Glutamatergic neuron (in vitro differentiated cells): ENCODE results near the gene HSD17B12. TPM values are rescaled to one million over a fixed set of nuclear protein-coding genes. Genes with fewer than 3 reads are reported as not detected.

Experiments used
- DNase-seq: peaks from one replicate; pipeline ENCODE4 v3.0.0; 2022
- H3K27ac Mint-ChIP-seq: one replicate; pipeline ENCODE4 v1.8.0; 2020; ENCODE audit warnings: mild to moderate bottlenecking, mixed read lengths, inconsistent platforms; ENCODE audit not compliant: unreplicated experiment
- H3K27me3 Mint-ChIP-seq: one replicate; pipeline ENCODE4 v1.8.0; 2020; ENCODE audit warnings: mild to moderate bottlenecking, moderate library complexity, mixed read lengths, inconsistent platforms; ENCODE audit not compliant: unreplicated experiment
- H3K36me3 Mint-ChIP-seq: one replicate; pipeline ENCODE4 v1.8.0; 2020; ENCODE audit warnings: mild to moderate bottlenecking, mixed read lengths, inconsistent platforms; ENCODE audit not compliant: unreplicated experiment
- H3K4me1 Mint-ChIP-seq: one replicate; pipeline ENCODE4 v1.8.0; 2020; ENCODE audit warnings: mild to moderate bottlenecking, low read depth, mixed read lengths, inconsistent platforms; ENCODE audit not compliant: unreplicated experiment
- H3K4me3 Mint-ChIP-seq: one replicate; pipeline ENCODE4 v1.8.0; 2020; ENCODE audit warnings: mild to moderate bottlenecking, mixed read lengths, inconsistent platforms; ENCODE audit not compliant: unreplicated experiment
- H3K9me3 Mint-ChIP-seq: one replicate; pipeline ENCODE4 v1.8.0; 2020; ENCODE audit warnings: mild to moderate bottlenecking, moderate library complexity, mixed read lengths, inconsistent platforms; ENCODE audit not compliant: unreplicated experiment
- total RNA-seq: library from RNA; stranded (reverse); fragmentation: NEBNext Ultra II Directional; extraction: Animal tissue kit (Norgen Biotek cat#: 25700); gene quantifications from one replicate; pipeline ENCODE4 v1.2.1, GENCODE V29; 2021; ENCODE audit not compliant: unreplicated experiment
- TF ChIP-seq, protein P1 (sequence below): fragments of 200-600 bp; sonication (generic); IDR thresholded peaks from one replicate; pipeline ENCODE4 v1.5.0; 2021; ENCODE audit not compliant: partially characterized antibody, unreplicated experiment

HSD17B12 gene
- total RNA-seq, 1 donor from 2014 or later = 140 TPM

DNA sequence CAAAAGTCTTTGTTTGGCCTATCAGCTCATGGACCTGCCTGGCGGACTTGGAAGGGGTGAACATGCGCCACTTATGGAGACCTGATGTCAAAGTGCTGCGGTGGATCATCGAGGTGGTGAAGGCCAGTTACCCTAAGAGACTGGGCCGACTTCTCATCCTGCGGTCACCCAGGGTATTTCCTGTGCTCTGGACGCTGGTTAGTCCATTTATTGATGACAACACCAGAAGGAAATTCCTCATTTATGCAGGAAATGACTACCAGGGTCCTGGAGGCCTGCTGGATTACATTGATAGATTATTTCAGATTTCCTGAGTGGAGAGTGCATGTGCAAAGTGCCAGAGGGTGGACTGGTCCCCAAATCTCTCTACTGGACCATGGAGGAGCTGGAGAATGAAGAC is 218.0 kb downstream of the HSD17B12 start:
- H3K27ac Mint-ChIP-seq = no peak overlapping the region

DNA sequence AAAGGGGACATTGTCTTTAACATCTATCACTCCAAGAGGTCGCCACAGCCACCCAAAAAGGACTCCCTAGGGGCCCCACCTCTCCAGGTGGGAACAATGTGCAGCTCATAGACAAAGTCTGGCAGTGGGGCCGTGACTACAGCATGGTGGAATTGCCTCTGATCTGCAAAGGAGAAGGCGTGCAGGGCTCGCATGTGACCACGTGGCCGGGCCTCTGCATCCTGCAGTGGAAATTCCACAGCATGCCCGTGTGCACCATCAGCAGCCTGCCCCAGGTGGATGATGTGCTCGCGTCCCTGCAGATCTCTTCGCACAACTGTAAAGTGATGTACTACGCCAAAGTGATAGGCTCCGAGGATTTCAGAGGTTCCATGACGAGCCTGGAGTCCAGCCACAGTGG is 218.6 kb downstream of the HSD17B12 start:
- Mint-ChIP-seq H3K36me3 (peaks cover 29% of the 10 kb centered on the region), H3K9me3 (no peaks in the 10 kb centered on the region)

More for the DNA sequence above, 218.0 kb downstream of the HSD17B12 start:
- DNase-seq = no peak
- TF ChIP-seq, protein P1, sequence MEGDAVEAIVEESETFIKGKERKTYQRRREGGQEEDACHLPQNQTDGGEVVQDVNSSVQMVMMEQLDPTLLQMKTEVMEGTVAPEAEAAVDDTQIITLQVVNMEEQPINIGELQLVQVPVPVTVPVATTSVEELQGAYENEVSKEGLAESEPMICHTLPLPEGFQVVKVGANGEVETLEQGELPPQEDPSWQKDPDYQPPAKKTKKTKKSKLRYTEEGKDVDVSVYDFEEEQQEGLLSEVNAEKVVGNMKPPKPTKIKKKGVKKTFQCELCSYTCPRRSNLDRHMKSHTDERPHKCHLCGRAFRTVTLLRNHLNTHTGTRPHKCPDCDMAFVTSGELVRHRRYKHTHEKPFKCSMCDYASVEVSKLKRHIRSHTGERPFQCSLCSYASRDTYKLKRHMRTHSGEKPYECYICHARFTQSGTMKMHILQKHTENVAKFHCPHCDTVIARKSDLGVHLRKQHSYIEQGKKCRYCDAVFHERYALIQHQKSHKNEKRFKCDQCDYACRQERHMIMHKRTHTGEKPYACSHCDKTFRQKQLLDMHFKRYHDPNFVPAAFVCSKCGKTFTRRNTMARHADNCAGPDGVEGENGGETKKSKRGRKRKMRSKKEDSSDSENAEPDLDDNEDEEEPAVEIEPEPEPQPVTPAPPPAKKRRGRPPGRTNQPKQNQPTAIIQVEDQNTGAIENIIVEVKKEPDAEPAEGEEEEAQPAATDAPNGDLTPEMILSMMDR = no peak
- peaks cover 29% of the 10 kb centered on the region for H3K36me3 Mint-ChIP-seq
- peaks cover 4% of the 10 kb centered on the region for H3K4me1 Mint-ChIP-seq
- H3K27me3 Mint-ChIP-seq = peaks cover 1% of the 10 kb centered on the region
- no peak overlapping the region for H3K4me3 Mint-ChIP-seq
- no peaks in the 10 kb centered on the region for H3K9me3 Mint-ChIP-seq

DNA sequence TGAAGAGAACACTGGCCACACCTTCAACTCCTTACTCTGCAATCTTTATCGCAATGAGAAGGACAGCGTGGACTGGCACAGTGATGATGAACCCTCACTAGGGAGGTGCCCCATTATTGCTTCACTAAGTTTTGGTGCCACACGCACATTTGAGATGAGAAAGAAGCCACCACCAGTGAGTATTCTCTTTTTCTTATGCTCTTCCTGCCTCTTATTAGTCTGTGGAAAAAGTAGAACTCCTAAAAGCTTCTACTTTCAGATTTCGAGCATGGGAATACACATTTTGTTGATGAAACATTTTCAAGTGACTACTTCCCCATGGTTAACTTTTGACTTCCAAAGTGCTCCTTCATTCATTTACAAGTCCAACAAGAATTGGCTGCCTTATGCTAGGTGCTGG is 221.0 kb downstream of the HSD17B12 start:
- H3K4me1 Mint-ChIP-seq = peaks cover 22% of the 10 kb centered on the region
- H3K36me3 Mint-ChIP-seq = peaks cover 15% of the 10 kb centered on the region
- TF ChIP-seq, protein P1 = no peak
- no peak overlapping the region for H3K27ac Mint-ChIP-seq
- peaks cover 1% of the 10 kb centered on the region for H3K27me3 Mint-ChIP-seq
- H3K9me3 Mint-ChIP-seq = no peaks in the 10 kb centered on the region
- DNase-seq = no peak
- H3K4me3 Mint-ChIP-seq = no peak overlapping the region

More for the DNA sequence above, 218.6 kb downstream of the HSD17B12 start:
- Mint-ChIP-seq H3K27ac (no peak overlapping the region), H3K27me3 (peaks cover 1% of the 10 kb centered on the region), H3K4me3 (no peak overlapping the region), H3K4me1 (peaks cover 9% of the 10 kb centered on the region)
- TF ChIP-seq, protein P1 = no peak
- no peak for DNase-seq

DNA sequence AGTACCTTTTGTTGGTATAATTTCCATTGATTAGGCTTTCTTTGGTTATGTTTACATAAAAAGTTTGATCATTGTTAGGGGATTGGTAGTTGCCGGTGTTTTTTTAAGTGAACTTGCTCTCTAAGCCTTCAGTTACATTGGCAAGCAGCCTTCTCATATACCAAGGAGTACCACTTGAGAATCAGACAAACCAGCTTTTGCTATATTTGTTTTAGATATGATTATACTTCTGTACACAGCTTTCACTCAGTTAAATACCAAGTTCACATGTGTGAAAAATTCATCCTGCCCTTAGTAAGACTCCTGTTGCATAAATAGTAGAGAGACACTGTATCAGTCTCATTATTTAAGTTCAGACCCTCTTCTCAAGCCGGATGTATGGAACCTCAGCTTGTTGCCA is 222.5 kb downstream of the HSD17B12 start:
- TF ChIP-seq, protein P1 = no peak
- DNase-seq = no peak
- H3K4me1 Mint-ChIP-seq = peaks cover 36% of the 10 kb centered on the region
- H3K27me3 Mint-ChIP-seq = peaks cover 4% of the 10 kb centered on the region
- H3K4me3 Mint-ChIP-seq = no peak overlapping the region
- H3K36me3 Mint-ChIP-seq = peaks cover 12% of the 10 kb centered on the region
- H3K27ac Mint-ChIP-seq = no peak overlapping the region
- H3K9me3 Mint-ChIP-seq = peaks cover 3% of the 10 kb centered on the region

DNA sequence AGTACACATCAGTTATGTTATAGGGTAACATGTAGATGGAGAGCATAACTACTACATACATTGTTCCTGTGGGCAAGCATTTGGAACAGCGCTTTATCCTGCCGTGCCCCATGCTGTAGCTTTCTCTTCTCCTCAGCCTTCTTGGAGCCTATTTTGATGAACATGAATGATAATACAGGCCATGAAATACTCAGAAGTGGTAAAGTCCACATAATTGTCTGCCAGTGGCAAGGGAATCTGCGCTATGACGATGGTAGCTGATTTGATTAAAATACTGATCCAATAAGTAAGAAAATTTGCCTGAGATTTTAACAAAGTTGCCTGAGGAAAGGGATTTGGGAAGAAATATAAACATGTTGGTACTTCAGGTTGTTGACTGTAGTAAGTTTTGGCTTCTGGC is 223.4 kb downstream of the HSD17B12 start:
- Mint-ChIP-seq H3K4me3 (no peak overlapping the region), H3K36me3 (peaks cover 5% of the 10 kb centered on the region), H3K9me3 (peaks cover 6% of the 10 kb centered on the region), H3K4me1 (peaks cover 45% of the 10 kb centered on the region), H3K27ac (no peak overlapping the region), H3K27me3 (peaks cover 5% of the 10 kb centered on the region)
- TF ChIP-seq, protein P1 = no peak
- DNase-seq = no peak
